Activated CD8-positive, alpha-beta T cell treated with anti-CD3 and anti-CD28 coated beads, Interleukin-2, amount 10 ng/mL, durations not matched to agents 7 days and 5 days (primary cell): ENCODE measurements around the gene OR2AP1. TPM values are rescaled to one million over a fixed set of nuclear protein-coding genes. Genes with fewer than 3 reads are reported as not detected.

ENCODE experiments used
- ATAC-seq: fragments of 150-1000 bp; cut with Tn5 transposase; one replicate; pipeline ENCODE4 v1.10.0; 2021; ENCODE audit warnings: moderate library complexity
- CTCF ChIA-PET: fragments of 350-600 bp; sonication (Branson Sonifier 250); formaldehyde crosslinking; loops from one replicate; lab custom pipeline; 2021; ENCODE audit warnings: antibody characterized with exemption; lab: Charles Lee
- POLR2A ChIA-PET: fragments of 350-600 bp; sonication (Branson Sonifier 250); formaldehyde crosslinking; loops from one replicate; lab custom pipeline; 2021; ENCODE audit warnings: antibody characterized with exemption; lab: Charles Lee
- DNase-seq: peaks from one replicate; pipeline ENCODE4 v3.0.0-alpha.2; 2020
- H3K27ac Mint-ChIP-seq: one replicate; pipeline ENCODE4 v1.8.0; 2021; ENCODE audit warnings: mild to moderate bottlenecking, mixed read lengths
- H3K27me3 Mint-ChIP-seq: one replicate; pipeline ENCODE4 v1.8.0; 2021; ENCODE audit warnings: low read depth, mixed read lengths
- H3K36me3 Mint-ChIP-seq: one replicate; pipeline ENCODE4 v1.8.0; 2021; ENCODE audit warnings: low read depth, mixed read lengths
- H3K4me1 Mint-ChIP-seq: one replicate; pipeline ENCODE4 v1.8.0; 2021; ENCODE audit warnings: low read depth, mixed read lengths
- H3K4me3 Mint-ChIP-seq: one replicate; pipeline ENCODE4 v1.8.0; 2021; ENCODE audit warnings: mild to moderate bottlenecking, mixed read lengths
- H3K9me3 Mint-ChIP-seq: one replicate; pipeline ENCODE4 v1.8.0; 2022; ENCODE audit warnings: mixed read lengths; ENCODE audit not compliant: insufficient read depth
- total RNA-seq, 2 experiments: library from RNA; stranded (reverse); gene quantifications; one replicate each; pipeline ENCODE4 v1.2.3, GENCODE V29; 2021

The OR2AP1 gene
- total RNA-seq, 2 experiments from 2014 or later: not detected

- DNase-seq (no peak), ATAC-seq (no peak)
- no peaks in the 10 kb centered on the region for H3K4me1 Mint-ChIP-seq
- peaks cover 16% of the 10 kb centered on the region for H3K27me3 Mint-ChIP-seq
- H3K27ac Mint-ChIP-seq: no peak overlapping the region
- ChIA-PET POLR2A (no interaction called here), CTCF (interaction anchor here (1.0 kb wide), 1 partner anchor 9 kb away, joined by 3 read pairs; no protein-coding TSS in a partner anchor)
- H3K36me3 Mint-ChIP-seq: no peaks in the 10 kb centered on the region
- H3K4me3 Mint-ChIP-seq: no peak overlapping the region
- H3K9me3 Mint-ChIP-seq: peaks cover 6% of the 10 kb centered on the region
Observed at GRCh38 chr12:55612646-55613045, 40.4 kb downstream of the OR2AP1 start.

- ChIA-PET CTCF (interaction anchor here (1.7 kb wide), 1 partner anchor 426 kb away, joined by 5 read pairs; no protein-coding TSS in a partner anchor), POLR2A (interaction anchor here (0.6 kb wide), 1 partner anchor 34 kb away, joined by 4 read pairs; no protein-coding TSS in a partner anchor)
- Mint-ChIP-seq H3K36me3 (no peaks in the 10 kb centered on the region), H3K4me1 (no peaks in the 10 kb centered on the region), H3K27me3 (peaks cover 7% of the 10 kb centered on the region), H3K27ac (no peak overlapping the region), H3K4me3 (no peak overlapping the region), H3K9me3 (peaks cover 6% of the 10 kb centered on the region)
- DNase-seq (no peak), ATAC-seq (no peak)
Observed at GRCh38 chr12:55614764-55615163, 42.5 kb downstream of the OR2AP1 start.

GRCh38 chr12:55619354-55620138 lies 47.3 kb downstream of the OR2AP1 start:
- ChIA-PET POLR2A (no interaction called here), CTCF (interaction anchor here (0.6 to 5.4 kb wide), 12 partner anchors 8 to 434 kb away, joined by 3 to 29 read pairs (median 4); partner anchors contain the start of gene OR6C2)
- H3K9me3 Mint-ChIP-seq: peaks cover 6% of the 10 kb centered on the region
- H3K4me3 Mint-ChIP-seq: no peak overlapping the region
- DNase-seq (peak; percentile 73), ATAC-seq (peak; percentile 88)
- no peaks in the 10 kb centered on the region for H3K4me1 Mint-ChIP-seq
- peaks cover 14% of the 10 kb centered on the region for H3K27me3 Mint-ChIP-seq
- H3K27ac Mint-ChIP-seq: no peak overlapping the region
- no peaks in the 10 kb centered on the region for H3K36me3 Mint-ChIP-seq

- H3K4me1 Mint-ChIP-seq: peaks cover 3% of the 10 kb centered on the region
- POLR2A ChIA-PET: no interaction called here
- H3K27me3 Mint-ChIP-seq: peaks cover 16% of the 10 kb centered on the region
- no peak for DNase-seq
- H3K27ac Mint-ChIP-seq: no peak overlapping the region
- CTCF ChIA-PET: interaction anchor here (1.2 kb wide), 1 partner anchor 32 kb away, joined by 5 read pairs; no protein-coding TSS in a partner anchor
- no peak for ATAC-seq
- no peaks in the 10 kb centered on the region for H3K9me3 Mint-ChIP-seq
- H3K36me3 Mint-ChIP-seq: no peaks in the 10 kb centered on the region
- H3K4me3 Mint-ChIP-seq: no peak overlapping the region
Observed at GRCh38 chr12:55624056-55624455, 51.8 kb downstream of the OR2AP1 start.

Other genes starting within 250 kb of the OR2AP1 start
- gene OR6C3, start 241.7 kb upstream of the OR2AP1 start, total RNA-seq: not detected
- not detected for gene OR6C75, start 209.5 kb upstream of the OR2AP1 start, total RNA-seq
- gene OR6C65, start 171.9 kb upstream of the OR2AP1 start, total RNA-seq: not detected
- not detected for gene OR6C76, start 146.2 kb upstream of the OR2AP1 start, total RNA-seq
- not detected for gene OR6C2, start 128.4 kb upstream of the OR2AP1 start, total RNA-seq
- not detected for gene OR6C70, start 102.3 kb upstream of the OR2AP1 start, total RNA-seq
- not detected for gene OR6C68, start 80.1 kb upstream of the OR2AP1 start, total RNA-seq
- not detected for gene OR6C4, start 22.9 kb upstream of the OR2AP1 start, total RNA-seq
- not detected for gene OR10P1, start 64.4 kb downstream of the OR2AP1 start, total RNA-seq
- 1 to 10 TPM; 2.0 to 4.2 TPM for gene ITGA7, start 135.4 kb downstream of the OR2AP1 start, total RNA-seq
- gene BLOC1S1, start 143.6 kb downstream of the OR2AP1 start, total RNA-seq: 100 to 1,000 TPM; 156 to 158 TPM
- 10 to 100 TPM; 12.0 to 12.1 TPM for gene RDH5, start 147.9 kb downstream of the OR2AP1 start, total RNA-seq
- gene CD63, start 156.5 kb downstream of the OR2AP1 start, total RNA-seq: 100 to 1,000 TPM; 203 to 206 TPM
- 10 to 100 TPM; 12.4 to 13.9 TPM for gene GDF11, start 170.7 kb downstream of the OR2AP1 start, total RNA-seq
- gene SARNP, start 245.3 kb downstream of the OR2AP1 start, total RNA-seq: 10 to 100 TPM; 91.1 to 94.8 TPM
- 10 to 100 TPM; 55.2 to 57.9 TPM for gene ORMDL2, start 245.6 kb downstream of the OR2AP1 start, total RNA-seq